Astrocyte of the spinal cord (primary cell): ENCODE measurements around the gene FBN2.
A peak's percentile ranks its signal among the peaks of the same experiment; 100 is the strongest.
"Not testable (repeated sequence)": the region's sequence is repeated elsewhere in the genome, so short reads cannot be mapped to it uniquely, and the experiment has no call there.

Experiments used
- DNase-seq: peaks from one replicate; pipeline ENCODE4 v3.0.0; 2011; ENCODE audit warnings: low read depth, low spot score
- H3K4me3 ChIP-seq: 2 replicates; pipeline ENCODE4 v1.5.1; 2011; ENCODE audit warnings: low read depth, mild to moderate bottlenecking, low read length, moderate library complexity
- CTCF ChIP-seq: IDR thresholded peaks from 2 replicates; pipeline ENCODE4 v1.5.1; 2012; ENCODE audit warnings: low read depth, mild to moderate bottlenecking, low read length, inconsistent platforms
- in situ Hi-C: cut with HindIII; loops from 2 replicates; pipeline ENCODE4 v1.10.0; 2017; ENCODE audit warnings: low sequenced_read_pairs

The FBN2 gene

GRCh38 chr5:128506643-128507042, 31.4 kb downstream of the FBN2 start:
- no peak for TF ChIP-seq CTCF
- in situ Hi-C loops: no loop called here
- no peak overlapping the region for H3K4me3 ChIP-seq
- no peak for DNase-seq

GRCh38 chr5:128503727-128504126, 34.3 kb downstream of the FBN2 start:
- in situ Hi-C loops, H3K4me3 ChIP-seq, DNase-seq: not testable (repeated sequence)

GRCh38 chr5:128498844-128499455, 39.1 kb downstream of the FBN2 start:
- in situ Hi-C loops: no loop called here
- TF ChIP-seq CTCF: peak; percentile 52
- no peak overlapping the region for H3K4me3 ChIP-seq
- peak; percentile 84 for DNase-seq

- in situ Hi-C loops: no loop called here
- H3K4me3 ChIP-seq: no peak overlapping the region
- peak; percentile 39 for TF ChIP-seq CTCF
- no peak for DNase-seq
These were observed 43.5 kb downstream of the FBN2 start for GRCh38 chr5:128494516-128494915.

- TF ChIP-seq CTCF: no peak
- no peak for DNase-seq
- in situ Hi-C loops: no loop called here
- no peak overlapping the region for H3K4me3 ChIP-seq
These were observed 44.3 kb downstream of the FBN2 start for GRCh38 chr5:128493657-128494329.

- DNase-seq: no peak
- in situ Hi-C loops: no loop called here
- H3K4me3 ChIP-seq: no peak overlapping the region
- TF ChIP-seq CTCF: no peak
These were observed 46.8 kb downstream of the FBN2 start for GRCh38 chr5:128491291-128491690.

- no peak overlapping the region for H3K4me3 ChIP-seq
- TF ChIP-seq CTCF: no peak
- DNase-seq: no peak
- in situ Hi-C loops: no loop called here
These were observed 47.3 kb downstream of the FBN2 start for GRCh38 chr5:128490761-128491160.
